HepG2 (cell line): ENCODE results near the gene MRPL20. TPM values are rescaled to one million over a fixed set of nuclear protein-coding genes. Genes with fewer than 3 reads are reported as not detected.
A peak's percentile ranks its signal among the peaks of the same experiment; 100 is the strongest.

Experiments used
- ATAC-seq: fragments of 200-7000 bp; cut with Tn5 transposase; 3 replicates; pipeline ENCODE4 v1.9.1; 2020; ENCODE audit warnings: mild to moderate bottlenecking, moderate library complexity
- BruUV-seq: library from RNA; stranded (reverse); fragments of 400-500 nt; replicated peaks from 2 replicates; lab custom pipeline; 2021; lab: Mats Ljungman, UMichigan
- CTCF ChIA-PET: fragments of 300-600 bp; formaldehyde crosslinking; extraction: SDS; loops from one replicate; lab custom pipeline; 2021; ENCODE audit warnings: low total read pairs, inconsistent platforms, low intra/inter-chr PET ratio; lab: Yijun Ruan, JAX
- POLR2A ChIA-PET: fragments of 350-600 bp; sonication (Branson Sonifier 250); formaldehyde crosslinking; loops from one replicate; lab custom pipeline; 2020; ENCODE audit warnings: antibody characterized with exemption, inconsistent platforms; lab: Yijun Ruan, JAX
- DNase-seq: peaks from one replicate; pipeline ENCODE4 v3.0.0-alpha.2; 2015; ENCODE audit warnings: low spot score
- FAIRE-seq: peaks from 3 replicates; lab custom pipeline; 2011; peaks lifted over from hg19 to GRCh38; lab: Jason Lieb, UNC
- H2AFZ ChIP-seq: one replicate; pipeline ENCODE4 v1.6.1; 2011; ENCODE audit warnings: low read length, inconsistent platforms
- H3K27ac ChIP-seq: fragments of 300-600 bp; 3 replicates; pipeline ENCODE4 v1.8.0; 2011; ENCODE audit warnings: mixed run types, mild to moderate bottlenecking, mixed read lengths, low read length, inconsistent platforms; ENCODE audit not compliant: insufficient read depth; ENCODE audit errors: extremely low read length
- H3K27me3 ChIP-seq, 2 experiments: fragments of 200-600 bp in 1 of 2; 2 replicates in 1 of 2; 3 replicates in 1 of 2; pipeline versions ENCODE4 v1.6.0 to v1.8.0; 2011; ENCODE audit warnings: low read length in 2 of 2, mild to moderate bottlenecking in 2 of 2, moderate library complexity in 2 of 2, inconsistent platforms in 1 of 2; ENCODE audit not compliant: insufficient read depth in 2 of 2, control insufficient read depth in 1 of 2
- H3K36me3 ChIP-seq, 2 experiments: fragments of 200-600 bp in 1 of 2; replicated peaks in 1 of 2; 2 replicates in 1 of 2; 3 replicates in 1 of 2; pipeline versions ENCODE4 v1.5.1 to v1.8.0; 2011; ENCODE audit warnings: low read length in 2 of 2, inconsistent platforms in 1 of 2; ENCODE audit not compliant: insufficient read depth in 2 of 2, control insufficient read depth in 1 of 2
- H3K4me1 ChIP-seq: 2 replicates; pipeline ENCODE4 v1.5.1; 2012; ENCODE audit warnings: low read length, inconsistent platforms; ENCODE audit not compliant: insufficient read depth
- H3K4me2 ChIP-seq: 2 replicates; pipeline ENCODE4 v1.6.0; 2011; ENCODE audit warnings: low read depth, low read length, inconsistent platforms
- H3K4me3 ChIP-seq, 3 experiments: fragments of 200-600 bp in 1 of 3; sonication (generic), shearing (Covaris generic) in 1 of 3; replicated peaks in 1 of 3; 2 replicates each; pipeline ENCODE4 v1.5.1; 2011 to 2016; ENCODE audit warnings: low read length in 3 of 3, inconsistent platforms in 2 of 3, low read depth in 2 of 3, mild to moderate bottlenecking in 2 of 3, control low read depth in 1 of 3, mixed read lengths in 1 of 3; ENCODE audit not compliant: insufficient read depth in 1 of 3
- H3K79me2 ChIP-seq: one replicate; pipeline ENCODE4 v1.6.1; 2011; ENCODE audit warnings: low read length, inconsistent platforms; ENCODE audit not compliant: insufficient read depth
- H3K9ac ChIP-seq: 2 replicates; pipeline ENCODE4 v1.6.0; 2011; ENCODE audit warnings: mild to moderate bottlenecking, low read depth, low read length, inconsistent platforms; ENCODE audit not compliant: insufficient read depth
- H3K9me3 ChIP-seq: 2 replicates; pipeline ENCODE4 v1.5.1; 2012; ENCODE audit warnings: mild to moderate bottlenecking, low read length
- H4K20me1 ChIP-seq: 2 replicates; pipeline ENCODE4 v1.6.0; 2011; ENCODE audit warnings: inconsistent platforms, mild to moderate bottlenecking, low read length, moderate library complexity; ENCODE audit not compliant: insufficient read depth
- AGO1 ChIP-seq: fragments of 200-400 bp; formaldehyde crosslinking; IDR thresholded peaks from 2 replicates; pipeline ENCODE4 v1.6.1; 2017; ENCODE audit warnings: mild to moderate bottlenecking, low read depth, low read length, moderate library complexity; ENCODE audit not compliant: poor library complexity, severe bottlenecking
- KAT7 ChIP-seq: IDR thresholded peaks from 2 replicates; pipeline ENCODE4 v1.6.1; 2018; ENCODE audit warnings: borderline replicate concordance, missing compliant biosample characterization
- MAZ ChIP-seq, 2 experiments: sonication (generic) in 1 of 2; formaldehyde crosslinking in 1 of 2; IDR thresholded peaks; 2 replicates each; pipeline versions ENCODE4 v1.5.0 to v1.6.1; 2012 to 2020; ENCODE audit warnings: low read depth in 2 of 2, mild to moderate bottlenecking in 2 of 2, borderline replicate concordance in 1 of 2, improper control_type of control experiment in 1 of 2, low read length in 1 of 2, missing genetic modification reagents in 1 of 2, moderate library complexity in 1 of 2
- PPARG ChIP-seq: conservative IDR thresholded peaks from 2 replicates; pipeline ENCODE4 v1.6.1; 2016; ENCODE audit warnings: missing biosample characterization, missing genetic modification reagents
- RBFOX2 ChIP-seq: fragments of 200-400 bp; formaldehyde crosslinking; IDR thresholded peaks from 2 replicates; pipeline ENCODE4 v1.6.1; 2017; ENCODE audit warnings: low read depth, mild to moderate bottlenecking, low read length
- RBM39 ChIP-seq: fragments of 200-400 bp; formaldehyde crosslinking; IDR thresholded peaks from one replicate; pipeline ENCODE4 v1.6.1; 2018; ENCODE audit warnings: antibody characterized with exemption, mild to moderate bottlenecking, low read depth, low read length; ENCODE audit not compliant: poor library complexity, severe bottlenecking
- SALL1 ChIP-seq: sonication (generic); formaldehyde crosslinking; IDR thresholded peaks from 2 replicates; pipeline ENCODE4 v1.8.0; 2022; ENCODE audit warnings: mild to moderate bottlenecking, missing genetic modification reagents
- SRSF4 ChIP-seq: fragments of 200-400 bp; formaldehyde crosslinking; IDR thresholded peaks from one replicate; pipeline ENCODE4 v1.6.1; 2018; ENCODE audit warnings: mild to moderate bottlenecking, low read depth, low read length, moderate library complexity; ENCODE audit not compliant: poor library complexity, severe bottlenecking
- TAF15 ChIP-seq: fragments of 200-400 bp; formaldehyde crosslinking; IDR thresholded peaks from one replicate; pipeline ENCODE4 v1.6.1; 2018; ENCODE audit warnings: mild to moderate bottlenecking, low read depth, low read length; ENCODE audit not compliant: poor library complexity, severe bottlenecking
- ZBTB1 ChIP-seq: sonication (generic); formaldehyde crosslinking; IDR thresholded peaks from 2 replicates; pipeline ENCODE4 v1.4.0; 2020; ENCODE audit warnings: missing genetic modification reagents, borderline replicate concordance
- ZBTB38 ChIP-seq: sonication (generic); formaldehyde crosslinking; IDR thresholded peaks from 2 replicates; pipeline ENCODE4 v1.5.1; 2020; ENCODE audit warnings: mild to moderate bottlenecking, missing genetic modification reagents
- ZFX ChIP-seq: sonication (generic); formaldehyde crosslinking; IDR thresholded peaks from 2 replicates; pipeline ENCODE4 v1.4.0; 2020; ENCODE audit warnings: mild to moderate bottlenecking, low read depth, missing genetic modification reagents, moderate library complexity
- ZFY ChIP-seq: sonication (generic); formaldehyde crosslinking; IDR thresholded peaks from 2 replicates; pipeline ENCODE4 v1.4.0; 2020; ENCODE audit warnings: missing genetic modification reagents
- ZNF329 ChIP-seq: sonication (generic); formaldehyde crosslinking; IDR thresholded peaks from 2 replicates; pipeline ENCODE4 v1.9.0; 2021; ENCODE audit warnings: low read depth, mild to moderate bottlenecking, missing genetic modification reagents
- ZNF543 ChIP-seq: sonication (generic); formaldehyde crosslinking; IDR thresholded peaks from 2 replicates; pipeline ENCODE4 v1.4.0; 2020; ENCODE audit warnings: mild to moderate bottlenecking, missing genetic modification reagents
- WGBS: methylation state at CpG from one replicate; pipeline ENCODE4 v1.1.6; 2017; ENCODE audit warnings: low lambda C conversion rate; 5-methylcytosine and 5-hydroxymethylcytosine counted together
- in situ Hi-C: cut with HindIII; loops from 2 replicates; pipeline ENCODE4 v1.10.0; 2017; ENCODE audit warnings: low pct_unique_long_range_greater_than_20kb; ENCODE audit not compliant: extremely low pct_ligation_motif_present
- intact Hi-C: fragments of 100-400 bp; cut with micrococcal nuclease; formaldehyde crosslinking; loops from one replicate; pipeline ENCODE4 v1.10.0; 2022; ENCODE audit not compliant: unreplicated experiment
- polyA plus RNA-seq, 8 experiments: library from polyadenylated mRNA; depleted of rRNA in 3 of 8; stranded (reverse) in 7 of 8; unstranded in 1 of 8; fragments of >200 nt; fragmentation: Illumina TruSeq in 4 of 8; extraction: Trizol in 4 of 8; gene quantifications; 2 replicates each; pipeline versions ENCODE4 v1.2.1 to v1.2.3, GENCODE V29; 2011 to 2016; ENCODE audit warnings: low read depth in 4 of 8, missing spikeins in 1 of 8, mixed read lengths in 1 of 8; ENCODE audit not compliant: insufficient read depth in 1 of 8
- total RNA-seq, 5 experiments: library from RNA; depleted of rRNA; stranded (reverse); fragments of >200 nt; fragmentation: Illumina TruSeq; extraction: Trizol; gene quantifications; 2 replicates each; pipeline ENCODE4 v1.2.3, GENCODE V29; 2016; ENCODE audit warnings: low read depth in 1 of 5
- TF ChIP-seq, protein P1 (sequence below): conservative IDR thresholded peaks from 2 replicates; pipeline ENCODE4 v1.6.1; 2018; ENCODE audit warnings: missing genetic modification reagents
- TF ChIP-seq, protein P2 (sequence below): sonication (generic); formaldehyde crosslinking; IDR thresholded peaks from 2 replicates; pipeline ENCODE4 v1.5.1; 2020; ENCODE audit warnings: missing genetic modification reagents, mild to moderate bottlenecking, borderline replicate concordance
- TF ChIP-seq, protein P3 (sequence below): sonication (generic); formaldehyde crosslinking; IDR thresholded peaks from 2 replicates; pipeline ENCODE4 v1.5.0; 2020; ENCODE audit warnings: mild to moderate bottlenecking, missing genetic modification reagents

The MRPL20 gene
- total and polyA plus RNA-seq, 2 of the 13 experiments (the other 11 are each of a cell fraction or from before 2014, with no cell fraction given): 59.2 to 127 TPM

DNA sequence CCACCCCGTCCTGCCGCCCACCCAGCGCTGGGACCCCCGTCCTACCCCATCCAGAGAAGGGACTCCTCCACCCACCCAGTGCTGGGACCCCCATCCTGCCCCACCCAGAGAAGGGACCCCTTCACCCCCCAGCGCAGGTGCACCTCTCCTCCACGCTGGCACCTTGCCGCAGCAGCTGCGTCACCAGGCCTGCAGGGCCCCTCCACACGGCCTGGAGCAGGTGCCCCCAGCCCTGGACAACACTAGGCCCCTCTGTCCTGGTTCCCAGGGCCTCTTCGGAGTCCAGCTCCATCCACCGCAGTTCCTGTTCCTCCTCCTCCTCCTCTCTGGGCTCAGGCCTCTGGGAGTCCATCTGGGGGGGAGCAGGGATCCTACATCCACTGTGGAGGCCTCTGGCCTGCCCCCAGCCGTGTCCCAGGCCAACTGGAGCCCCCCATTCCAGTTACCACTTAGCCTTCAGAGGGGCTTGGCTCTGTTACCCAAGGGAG lies 13.6 kb upstream of the MRPL20 start:
- no peaks in the 10 kb centered on the region for H4K20me1 ChIP-seq
- no peaks in the 10 kb centered on the region for H3K9me3 ChIP-seq
- H3K9ac ChIP-seq: peak overlapping the region; percentile 79
- peaks cover 68% of the 10 kb centered on the region for H3K4me1 ChIP-seq
- no TSS peak for BruUV-seq
- H2AFZ ChIP-seq: no peak overlapping the region
- no peaks in the 10 kb centered on the region for H3K36me3 ChIP-seq
- no peak for FAIRE-seq
- in situ Hi-C loops: no loop called here
- ChIA-PET CTCF (no interaction called here), POLR2A (interaction anchor here (0.8 to 3.5 kb wide), 12 partner anchors 9 to 114 kb away, joined by 3 to 126 read pairs (median 9); partner anchors contain the start of genes ATAD3A, AURKAIP1, CCNL2 and MRPL20)
- H3K27me3 ChIP-seq: no peaks in the 10 kb centered on the region; a peak in 1 of 5 replicates
- peaks cover 12% of the 10 kb centered on the region for H3K79me2 ChIP-seq
- no peak for TF ChIP-seq KAT7 (CRISPR knock-in tag)
- TF ChIP-seq MAZ (IDR thresholded peaks at IDR 0.05; ENCODE audit: borderline replicate concordance, low read depth, low read length): no peak
- peak; percentile 62; the same call in 1 of the 2 replicates for TF ChIP-seq MAZ (CRISPR knock-in tag; IDR thresholded peaks at IDR 0.05; ENCODE audit: low read depth)
- TF ChIP-seq PPARG (CRISPR knock-in tag): no peak
- TF ChIP-seq RBM39: peak; percentile 34
- TF ChIP-seq ZBTB38 (CRISPR knock-in tag): 0 out of 2 replicates have a peak, but pooled peaks have one; percentile 3
- peak; percentile 20 for TF ChIP-seq TAF15
- no peak for TF ChIP-seq ZBTB1
- 0 out of 2 replicates have a peak, but pooled peaks have one; percentile 29 for TF ChIP-seq ZNF329 (CRISPR knock-in tag)
- TF ChIP-seq SALL1 (CRISPR knock-in tag): no peak
- TF ChIP-seq AGO1: peak; percentile 18
- TF ChIP-seq, protein P1, sequence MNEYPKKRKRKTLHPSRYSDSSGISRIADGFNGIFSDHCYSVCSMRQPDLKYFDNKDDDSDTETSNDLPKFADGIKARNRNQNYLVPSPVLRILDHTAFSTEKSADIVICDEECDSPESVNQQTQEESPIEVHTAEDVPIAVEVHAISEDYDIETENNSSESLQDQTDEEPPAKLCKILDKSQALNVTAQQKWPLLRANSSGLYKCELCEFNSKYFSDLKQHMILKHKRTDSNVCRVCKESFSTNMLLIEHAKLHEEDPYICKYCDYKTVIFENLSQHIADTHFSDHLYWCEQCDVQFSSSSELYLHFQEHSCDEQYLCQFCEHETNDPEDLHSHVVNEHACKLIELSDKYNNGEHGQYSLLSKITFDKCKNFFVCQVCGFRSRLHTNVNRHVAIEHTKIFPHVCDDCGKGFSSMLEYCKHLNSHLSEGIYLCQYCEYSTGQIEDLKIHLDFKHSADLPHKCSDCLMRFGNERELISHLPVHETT: no peak
- TF ChIP-seq RBFOX2: 0 out of 2 replicates have a peak, but pooled peaks have one; percentile 1
- TF ChIP-seq SRSF4: no peak
- 0 out of 2 replicates have a peak, but pooled peaks have one; percentile 53 for TF ChIP-seq ZNF543
- TF ChIP-seq ZFX (CRISPR knock-in tag): peak; percentile 75; the same call in 1 of the 2 replicates
- TF ChIP-seq, protein P2, sequence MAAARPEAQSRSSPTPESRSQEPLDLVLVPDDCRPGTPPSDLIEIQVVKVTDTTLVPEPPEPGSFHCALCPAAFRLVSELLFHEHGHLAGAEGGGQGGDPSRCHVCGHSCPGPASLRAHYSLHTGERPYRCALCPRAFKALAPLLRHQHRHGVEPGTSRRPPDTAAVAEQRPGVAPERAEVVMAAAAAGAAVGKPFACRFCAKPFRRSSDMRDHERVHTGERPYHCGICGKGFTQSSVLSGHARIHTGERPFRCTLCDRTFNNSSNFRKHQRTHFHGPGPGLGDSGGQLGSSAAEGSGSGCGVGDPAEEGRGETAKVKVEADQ (CRISPR knock-in tag): no peak
- TF ChIP-seq, protein P3, sequence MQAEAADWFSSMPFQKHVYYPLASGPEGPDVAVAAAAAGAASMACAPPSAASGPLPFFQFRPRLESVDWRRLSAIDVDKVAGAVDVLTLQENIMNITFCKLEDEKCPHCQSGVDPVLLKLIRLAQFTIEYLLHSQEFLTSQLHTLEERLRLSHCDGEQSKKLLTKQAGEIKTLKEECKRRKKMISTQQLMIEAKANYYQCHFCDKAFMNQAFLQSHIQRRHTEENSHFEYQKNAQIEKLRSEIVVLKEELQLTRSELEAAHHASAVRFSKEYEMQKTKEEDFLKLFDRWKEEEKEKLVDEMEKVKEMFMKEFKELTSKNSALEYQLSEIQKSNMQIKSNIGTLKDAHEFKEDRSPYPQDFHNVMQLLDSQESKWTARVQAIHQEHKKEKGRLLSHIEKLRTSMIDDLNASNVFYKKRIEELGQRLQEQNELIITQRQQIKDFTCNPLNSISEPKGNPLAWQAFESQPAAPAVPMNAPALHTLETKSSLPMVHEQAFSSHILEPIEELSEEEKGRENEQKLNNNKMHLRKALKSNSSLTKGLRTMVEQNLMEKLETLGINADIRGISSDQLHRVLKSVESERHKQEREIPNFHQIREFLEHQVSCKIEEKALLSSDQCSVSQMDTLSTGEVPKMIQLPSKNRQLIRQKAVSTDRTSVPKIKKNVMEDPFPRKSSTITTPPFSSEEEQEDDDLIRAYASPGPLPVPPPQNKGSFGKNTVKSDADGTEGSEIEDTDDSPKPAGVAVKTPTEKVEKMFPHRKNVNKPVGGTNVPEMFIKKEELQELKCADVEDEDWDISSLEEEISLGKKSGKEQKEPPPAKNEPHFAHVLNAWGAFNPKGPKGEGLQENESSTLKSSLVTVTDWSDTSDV (CRISPR knock-in tag): 0 out of 2 replicates have a peak, but pooled peaks have one; percentile 55
- peak; percentile 4; the same call in 1 of the 2 replicates for TF ChIP-seq ZFY
- H3K27ac ChIP-seq: peak overlapping the region; percentile 85
- peak overlapping the region; percentile 64 to 74 (median 70) for H3K4me3 ChIP-seq
- intact Hi-C loops: no loop called here
- no peak for DNase-seq
- peak; percentile 33 for ATAC-seq
- 12% methylated on average over 5 of the region's 12 CpGs for WGBS
- peak overlapping the region; percentile 97 for H3K4me2 ChIP-seq
